ENCODE measurements around the gene SLC44A3.

SLC44A3 gene

GRCh38 chr1:94856868-94857267, 36.7 kb downstream of the SLC44A3 start:
- Histone ChIP-seq H3K27ac (ENCODE audit: low read depth, low read length, severe bottlenecking) (no peak overlapping the region), H3K9me3 (ENCODE audit: control insufficient read depth, low read length) (no peaks in the 10 kb centered on the region), H3K36me3 (ENCODE audit: control insufficient read depth, insufficient read depth, low read length) (no peaks in the 10 kb centered on the region), H3K4me3 (ENCODE audit: extremely low read depth, insufficient read depth, low read length, poor library complexity, severe bottlenecking) (no peak overlapping the region), H3K4me1 (ENCODE audit: control insufficient read depth, insufficient read depth, low read length, poor library complexity, severe bottlenecking) (peaks cover 6% of the 10 kb centered on the region)
- WGBS, 2 experiments (ENCODE audit: insufficient coverage in 2 of 2): 88 to 89% methylated on average over 1 to 2 of the region's 3 CpGs

GRCh38 chr1:94858276-94858675, 38.1 kb downstream of the SLC44A3 start:
- H3K36me3 ChIP-seq (ENCODE audit: control insufficient read depth, insufficient read depth, low read length): no peaks in the 10 kb centered on the region
- no peaks in the 10 kb centered on the region for H3K9me3 ChIP-seq (ENCODE audit: control insufficient read depth, low read length)
- WGBS, 2 experiments (ENCODE audit: insufficient coverage in 2 of 2): 83 to 100% methylated on average over 1 to 2 of the region's 2 CpGs
- H3K4me1 ChIP-seq (ENCODE audit: control insufficient read depth, insufficient read depth, low read length, poor library complexity, severe bottlenecking): peaks cover 15% of the 10 kb centered on the region
- H3K4me3 ChIP-seq (ENCODE audit: extremely low read depth, insufficient read depth, low read length, poor library complexity, severe bottlenecking): no peak overlapping the region
- H3K27ac ChIP-seq (ENCODE audit: low read depth, low read length, severe bottlenecking): no peak overlapping the region

GRCh38 chr1:94859174-94859573, 39.0 kb downstream of the SLC44A3 start:
- Histone ChIP-seq H3K9me3 (ENCODE audit: control insufficient read depth, low read length) (no peaks in the 10 kb centered on the region), H3K27ac (ENCODE audit: low read depth, low read length, severe bottlenecking) (no peak overlapping the region), H3K4me3 (ENCODE audit: extremely low read depth, insufficient read depth, low read length, poor library complexity, severe bottlenecking) (no peak overlapping the region), H3K4me1 (ENCODE audit: control insufficient read depth, insufficient read depth, low read length, poor library complexity, severe bottlenecking) (peaks cover 17% of the 10 kb centered on the region), H3K36me3 (ENCODE audit: control insufficient read depth, insufficient read depth, low read length) (no peaks in the 10 kb centered on the region)
- WGBS, 2 experiments (ENCODE audit: insufficient coverage in 2 of 2): 54 to 63% methylated on average over 2 of the region's 2 CpGs

- Histone ChIP-seq H3K27ac (ENCODE audit: low read depth, low read length, severe bottlenecking) (peak overlapping the region; percentile 98), H3K4me3 (ENCODE audit: extremely low read depth, insufficient read depth, low read length, poor library complexity, severe bottlenecking) (no peak overlapping the region), H3K9me3 (ENCODE audit: control insufficient read depth, low read length) (no peaks in the 10 kb centered on the region), H3K4me1 (ENCODE audit: control insufficient read depth, insufficient read depth, low read length, poor library complexity, severe bottlenecking) (peaks cover 35% of the 10 kb centered on the region), H3K36me3 (ENCODE audit: control insufficient read depth, insufficient read depth, low read length) (no peaks in the 10 kb centered on the region)
- WGBS, 2 experiments (ENCODE audit: insufficient coverage in 2 of 2): 100% methylated on average over 1 of the region's 2 CpGs; no CpG with 5 or more reads in 1 of the 2 experiments
Measured at GRCh38 chr1:94862718-94863117, 42.6 kb downstream of the SLC44A3 start.

- H3K27ac ChIP-seq (ENCODE audit: low read depth, low read length, severe bottlenecking): peak overlapping the region; percentile 98
Measured at GRCh38 chr1:94863297-94863911, 43.2 kb downstream of the SLC44A3 start.

GRCh38 chr1:94863919-94864318, 43.8 kb downstream of the SLC44A3 start:
- H3K9me3 ChIP-seq (ENCODE audit: control insufficient read depth, low read length): no peaks in the 10 kb centered on the region
- H3K4me3 ChIP-seq (ENCODE audit: extremely low read depth, insufficient read depth, low read length, poor library complexity, severe bottlenecking): no peak overlapping the region
- 45 to 70% methylated on average over 2 of the region's 4 CpGs for WGBS, 2 experiments (ENCODE audit: insufficient coverage in 2 of 2)
- H3K36me3 ChIP-seq (ENCODE audit: control insufficient read depth, insufficient read depth, low read length): no peaks in the 10 kb centered on the region
- H3K4me1 ChIP-seq (ENCODE audit: control insufficient read depth, insufficient read depth, low read length, poor library complexity, severe bottlenecking): peaks cover 35% of the 10 kb centered on the region
- H3K27ac ChIP-seq (ENCODE audit: low read depth, low read length, severe bottlenecking): peak overlapping the region; percentile 98

More at GRCh38 chr1:94863297-94863911, 43.2 kb downstream of the SLC44A3 start:
- H3K36me3 ChIP-seq (ENCODE audit: control insufficient read depth, insufficient read depth, low read length): no peaks in the 10 kb centered on the region
- no peak overlapping the region for H3K4me3 ChIP-seq (ENCODE audit: extremely low read depth, insufficient read depth, low read length, poor library complexity, severe bottlenecking)
- H3K9me3 ChIP-seq (ENCODE audit: control insufficient read depth, low read length): no peaks in the 10 kb centered on the region
- H3K4me1 ChIP-seq (ENCODE audit: control insufficient read depth, insufficient read depth, low read length, poor library complexity, severe bottlenecking): peaks cover 35% of the 10 kb centered on the region
- WGBS, 2 experiments (ENCODE audit: insufficient coverage in 2 of 2): 71 to 75% methylated on average over 1 of the region's 2 CpGs

DNA sequence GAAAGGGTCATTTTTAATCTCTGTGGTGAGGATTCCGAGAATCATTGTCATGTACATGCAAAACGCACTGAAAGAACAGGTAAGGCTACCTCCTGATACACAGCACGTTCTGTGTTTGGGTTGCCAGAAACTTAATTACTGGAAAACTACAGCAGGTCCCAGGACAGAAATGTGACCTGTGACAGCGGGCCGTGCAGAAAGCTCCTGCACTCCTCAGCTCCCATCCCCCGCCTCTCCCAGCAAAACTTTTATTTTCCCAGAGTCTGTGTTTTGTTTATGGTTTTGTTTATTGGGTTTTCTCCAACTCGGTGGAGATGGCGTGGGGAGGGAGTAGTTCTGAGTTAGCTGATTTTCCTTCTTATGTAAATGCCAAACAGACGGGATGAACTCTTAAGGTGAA, 44.7 kb downstream of the SLC44A3 start:
- Histone ChIP-seq H3K36me3 (ENCODE audit: control insufficient read depth, insufficient read depth, low read length) (no peaks in the 10 kb centered on the region), H3K4me1 (ENCODE audit: control insufficient read depth, insufficient read depth, low read length, poor library complexity, severe bottlenecking) (peaks cover 35% of the 10 kb centered on the region), H3K27ac (ENCODE audit: low read depth, low read length, severe bottlenecking) (peak overlapping the region; percentile 98), H3K4me3 (ENCODE audit: extremely low read depth, insufficient read depth, low read length, poor library complexity, severe bottlenecking) (no peak overlapping the region), H3K9me3 (ENCODE audit: control insufficient read depth, low read length) (no peaks in the 10 kb centered on the region)
- WGBS, 2 experiments (ENCODE audit: insufficient coverage in 2 of 2): 36 to 44% methylated on average over 3 of the region's 9 CpGs

DNA sequence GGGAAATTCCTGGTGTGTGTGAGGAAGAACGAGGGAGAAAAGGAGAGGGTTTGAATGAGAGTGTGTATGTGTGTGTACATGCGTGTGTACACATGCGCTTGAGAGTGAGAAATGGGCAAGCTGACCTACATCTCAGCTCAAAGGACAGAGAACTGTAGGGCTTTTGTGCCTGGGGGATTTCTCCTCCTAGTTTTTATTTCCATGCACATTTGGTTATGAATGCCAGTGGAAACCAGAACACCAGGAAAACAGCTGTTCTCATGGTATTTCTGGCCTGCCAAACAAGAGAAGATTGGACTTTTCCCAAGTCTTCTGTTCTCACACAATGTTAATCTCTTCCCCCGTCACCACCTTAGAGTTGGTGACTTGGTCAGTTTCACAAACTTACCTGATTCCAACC, 45.2 kb downstream of the SLC44A3 start:
- Histone ChIP-seq H3K27ac (ENCODE audit: low read depth, low read length, severe bottlenecking) (peak overlapping the region; percentile 98), H3K4me3 (ENCODE audit: extremely low read depth, insufficient read depth, low read length, poor library complexity, severe bottlenecking) (no peak overlapping the region), H3K9me3 (ENCODE audit: control insufficient read depth, low read length) (no peaks in the 10 kb centered on the region), H3K4me1 (ENCODE audit: control insufficient read depth, insufficient read depth, low read length, poor library complexity, severe bottlenecking) (peaks cover 35% of the 10 kb centered on the region), H3K36me3 (ENCODE audit: control insufficient read depth, insufficient read depth, low read length) (no peaks in the 10 kb centered on the region)
- 93 to 97% methylated on average over 3 of the region's 4 CpGs for WGBS, 2 experiments (ENCODE audit: insufficient coverage in 2 of 2)

GRCh38 chr1:94866164-94866807, 46.1 kb downstream of the SLC44A3 start:
- no peaks in the 10 kb centered on the region for H3K36me3 ChIP-seq (ENCODE audit: control insufficient read depth, insufficient read depth, low read length)
- H3K4me3 ChIP-seq (ENCODE audit: extremely low read depth, insufficient read depth, low read length, poor library complexity, severe bottlenecking): no peak overlapping the region
- 82% methylated on average over 2 of the region's 4 CpGs; no CpG with 5 or more reads in 1 of the 2 experiments for WGBS, 2 experiments (ENCODE audit: insufficient coverage in 2 of 2)
- no peaks in the 10 kb centered on the region for H3K9me3 ChIP-seq (ENCODE audit: control insufficient read depth, low read length)
- peaks cover 37% of the 10 kb centered on the region for H3K4me1 ChIP-seq (ENCODE audit: control insufficient read depth, insufficient read depth, low read length, poor library complexity, severe bottlenecking)
- H3K27ac ChIP-seq (ENCODE audit: low read depth, low read length, severe bottlenecking): peak overlapping the region; percentile 98

DNA sequence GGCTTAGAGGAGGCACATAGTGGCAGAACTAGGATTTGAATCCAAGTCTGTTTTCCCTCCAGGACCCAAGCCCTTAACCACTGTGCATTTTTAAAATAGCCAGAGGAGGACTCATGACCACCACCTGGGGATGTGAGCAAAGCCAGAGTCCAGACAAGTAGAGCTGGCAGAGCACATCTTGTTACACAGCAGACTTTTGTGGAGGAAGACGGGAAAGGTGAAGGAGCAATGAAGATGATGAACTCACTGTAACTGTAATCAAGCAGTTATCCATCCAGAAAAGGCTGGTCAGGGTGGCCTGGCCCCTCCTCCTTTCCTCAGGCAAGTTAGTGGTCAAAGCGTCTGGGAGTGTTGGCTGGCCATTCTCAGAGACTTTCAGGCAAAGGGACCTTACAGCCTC, 50.9 kb downstream of the SLC44A3 start:
- 86 to 89% methylated on average over 2 of the region's 2 CpGs for WGBS, 2 experiments (ENCODE audit: insufficient coverage in 2 of 2)
- no peaks in the 10 kb centered on the region for H3K36me3 ChIP-seq (ENCODE audit: control insufficient read depth, insufficient read depth, low read length)
- H3K4me1 ChIP-seq (ENCODE audit: control insufficient read depth, insufficient read depth, low read length, poor library complexity, severe bottlenecking): peaks cover 12% of the 10 kb centered on the region
- no peaks in the 10 kb centered on the region for H3K9me3 ChIP-seq (ENCODE audit: control insufficient read depth, low read length)
- H3K27ac ChIP-seq (ENCODE audit: low read depth, low read length, severe bottlenecking): no peak overlapping the region
- H3K4me3 ChIP-seq (ENCODE audit: extremely low read depth, insufficient read depth, low read length, poor library complexity, severe bottlenecking): no peak overlapping the region

Data from mesodermal cell (in vitro differentiated cells).